Activated B cell treated with CpG ODN at 0.5 μM for 24 hours (primary cell): Measurements from ENCODE around the gene BTBD3. TPM values are rescaled to one million over a fixed set of nuclear protein-coding genes. Genes with fewer than 3 reads are reported as not detected.

Experiments used
- ATAC-seq: fragments of 200-7000 bp; cut with Tn5 transposase; one replicate; pipeline ENCODE4 v1.10.0; 2021; ENCODE audit warnings: low read depth, mild to moderate bottlenecking, moderate library complexity
- CTCF ChIA-PET: fragments of 350-600 bp; sonication (Branson Sonifier 250); formaldehyde crosslinking; loops from one replicate; lab custom pipeline; 2021; ENCODE audit warnings: antibody characterized with exemption; lab: Charles Lee
- POLR2A ChIA-PET: fragments of 350-600 bp; sonication (Branson Sonifier 250); formaldehyde crosslinking; loops from one replicate; lab custom pipeline; 2021; ENCODE audit warnings: antibody characterized with exemption; lab: Charles Lee
- DNase-seq: peaks from one replicate; pipeline ENCODE4 v3.0.0; 2022
- H3K27ac Mint-ChIP-seq: one replicate; pipeline ENCODE4 v1.8.0; 2020; ENCODE audit warnings: mixed read lengths
- H3K27me3 Mint-ChIP-seq: one replicate; pipeline ENCODE4 v1.8.0; 2021; ENCODE audit warnings: mixed read lengths
- H3K36me3 Mint-ChIP-seq: one replicate; pipeline ENCODE4 v1.8.0; 2021; ENCODE audit warnings: low read depth, mixed read lengths
- H3K4me1 Mint-ChIP-seq: one replicate; pipeline ENCODE4 v1.8.0; 2021; ENCODE audit warnings: mixed read lengths
- H3K4me3 Mint-ChIP-seq: one replicate; pipeline ENCODE4 v1.8.0; 2020; ENCODE audit warnings: mild to moderate bottlenecking, mixed read lengths
- H3K9me3 Mint-ChIP-seq: one replicate; pipeline ENCODE4 v1.8.0; 2020; ENCODE audit warnings: mixed read lengths
- intact Hi-C: fragments of 100-400 bp; cut with micrococcal nuclease; formaldehyde crosslinking; loops from one replicate; pipeline ENCODE4 v1.15.1; 2024
- total RNA-seq: library from RNA; stranded (reverse); gene quantifications from 2 replicates; pipeline ENCODE4 v1.2.3, GENCODE V29; 2022
- TF ChIP-seq, protein P1 (sequence below): fragments of 200-600 bp; IDR thresholded peaks from one replicate; pipeline ENCODE4 v1.8.0; 2022; ENCODE audit warnings: antibody characterized with exemption, mild to moderate bottlenecking

Gene BTBD3
- total RNA-seq, 1 donor from 2014 or later, result 1.6 TPM

DNA sequence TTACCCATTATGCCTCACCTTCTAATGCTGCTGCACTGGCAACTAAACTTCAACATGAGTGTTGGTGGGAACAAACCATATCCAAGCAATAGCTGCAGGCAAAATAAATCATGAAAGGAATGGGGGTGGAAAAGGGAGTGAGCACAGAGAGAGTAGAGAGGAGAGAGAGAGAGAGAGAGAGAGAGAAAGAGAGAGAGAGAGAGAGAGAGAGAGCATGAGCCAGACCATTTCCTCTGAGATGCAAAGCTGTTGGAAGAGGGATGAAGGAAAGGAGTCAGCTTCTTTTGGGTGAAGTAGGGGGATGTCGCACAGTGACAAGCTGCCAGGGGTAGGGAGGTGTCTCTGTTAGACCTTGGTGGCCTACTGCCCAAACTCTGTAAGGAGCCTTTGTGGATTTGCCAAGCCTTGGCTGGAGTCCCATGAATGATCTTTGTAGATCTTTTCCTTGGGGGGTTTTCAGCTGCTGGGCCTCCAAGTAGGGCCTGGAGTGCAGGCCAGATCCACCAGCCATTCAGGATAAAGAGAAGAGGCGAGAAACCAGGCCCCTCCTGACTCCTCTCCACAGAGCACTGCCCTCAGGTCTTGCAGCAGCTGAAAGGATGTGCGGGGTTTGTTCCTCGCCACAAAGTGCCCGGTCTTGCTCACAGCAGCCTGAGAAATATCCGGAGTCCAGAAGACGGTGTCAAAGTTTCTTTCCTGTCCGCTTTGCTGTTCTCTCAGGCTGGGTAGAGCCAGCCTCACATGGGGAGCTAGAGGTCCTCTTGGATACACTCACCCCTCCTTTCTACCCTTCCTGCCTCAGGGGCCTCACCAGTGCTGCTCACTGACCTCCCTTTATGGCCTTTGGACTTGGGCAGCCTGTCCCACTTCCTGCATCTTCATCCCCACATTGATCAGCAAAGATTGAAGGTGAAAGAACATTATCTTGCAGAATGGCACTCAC, 17.8 kb downstream of the BTBD3 start:
- Mint-ChIP-seq H3K9me3 (no peaks in the 10 kb centered on the region), H3K36me3 (no peaks in the 10 kb centered on the region), H3K27ac (no peak overlapping the region), H3K27me3 (no peaks in the 10 kb centered on the region), H3K4me1 (no peaks in the 10 kb centered on the region), H3K4me3 (no peak overlapping the region)
- ChIA-PET POLR2A (no interaction called here), CTCF (no interaction called here)
- ATAC-seq, result no peak
- TF ChIP-seq, protein P1, sequence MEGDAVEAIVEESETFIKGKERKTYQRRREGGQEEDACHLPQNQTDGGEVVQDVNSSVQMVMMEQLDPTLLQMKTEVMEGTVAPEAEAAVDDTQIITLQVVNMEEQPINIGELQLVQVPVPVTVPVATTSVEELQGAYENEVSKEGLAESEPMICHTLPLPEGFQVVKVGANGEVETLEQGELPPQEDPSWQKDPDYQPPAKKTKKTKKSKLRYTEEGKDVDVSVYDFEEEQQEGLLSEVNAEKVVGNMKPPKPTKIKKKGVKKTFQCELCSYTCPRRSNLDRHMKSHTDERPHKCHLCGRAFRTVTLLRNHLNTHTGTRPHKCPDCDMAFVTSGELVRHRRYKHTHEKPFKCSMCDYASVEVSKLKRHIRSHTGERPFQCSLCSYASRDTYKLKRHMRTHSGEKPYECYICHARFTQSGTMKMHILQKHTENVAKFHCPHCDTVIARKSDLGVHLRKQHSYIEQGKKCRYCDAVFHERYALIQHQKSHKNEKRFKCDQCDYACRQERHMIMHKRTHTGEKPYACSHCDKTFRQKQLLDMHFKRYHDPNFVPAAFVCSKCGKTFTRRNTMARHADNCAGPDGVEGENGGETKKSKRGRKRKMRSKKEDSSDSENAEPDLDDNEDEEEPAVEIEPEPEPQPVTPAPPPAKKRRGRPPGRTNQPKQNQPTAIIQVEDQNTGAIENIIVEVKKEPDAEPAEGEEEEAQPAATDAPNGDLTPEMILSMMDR, result no peak
- intact Hi-C loops, result no loop called here
- no peak for DNase-seq

DNA sequence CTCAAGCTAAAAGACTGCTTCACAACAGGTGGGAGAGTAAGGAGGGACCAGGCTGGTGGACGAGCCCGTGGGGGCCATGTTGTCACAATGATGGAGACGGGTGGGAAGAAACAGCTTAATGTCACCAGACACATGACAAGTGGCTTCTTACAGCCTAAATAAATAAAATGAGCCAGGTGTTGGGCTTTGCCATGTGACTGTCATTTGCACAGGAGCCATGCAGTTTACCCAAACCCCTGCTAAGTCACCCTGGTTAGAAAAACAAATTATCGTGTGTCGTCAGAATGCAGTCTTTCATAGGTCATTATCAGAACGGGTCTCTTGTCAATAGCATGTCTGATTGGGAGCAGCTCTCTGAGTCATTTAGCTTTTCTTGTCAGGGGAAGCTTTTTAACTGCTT, 18.5 kb downstream of the BTBD3 start:
- ChIA-PET CTCF (no interaction called here), POLR2A (no interaction called here)
- DNase-seq (no peak), ATAC-seq (no peak)
- TF ChIP-seq, protein P1, result no peak
- H3K36me3 Mint-ChIP-seq, result no peaks in the 10 kb centered on the region
- no peak overlapping the region for H3K4me3 Mint-ChIP-seq
- H3K9me3 Mint-ChIP-seq, result no peaks in the 10 kb centered on the region
- H3K27ac Mint-ChIP-seq, result no peak overlapping the region
- no peaks in the 10 kb centered on the region for H3K27me3 Mint-ChIP-seq
- intact Hi-C loops, result no loop called here
- H3K4me1 Mint-ChIP-seq, result no peaks in the 10 kb centered on the region

DNA sequence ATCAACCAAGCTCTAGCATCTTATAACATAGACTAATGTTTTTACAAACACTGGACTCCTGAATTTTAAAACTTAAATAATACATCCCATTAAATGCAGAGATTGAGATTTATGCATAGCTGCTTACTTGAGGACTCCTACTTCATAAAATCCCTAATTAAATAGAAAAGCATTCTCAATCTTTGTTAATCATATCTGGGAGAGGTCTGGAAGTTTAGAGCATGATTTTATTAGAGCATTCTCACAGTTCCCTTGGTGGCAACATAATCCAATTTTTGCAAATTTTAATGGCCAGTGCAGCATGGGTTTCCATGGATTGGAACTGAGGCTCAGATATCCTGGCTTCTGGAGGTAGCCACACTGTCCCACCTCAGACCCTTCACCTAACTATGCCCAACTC, 19.5 kb downstream of the BTBD3 start:
- H3K4me3 Mint-ChIP-seq, result no peak overlapping the region
- H3K36me3 Mint-ChIP-seq, result no peaks in the 10 kb centered on the region
- POLR2A ChIA-PET, result no interaction called here
- H3K27me3 Mint-ChIP-seq, result no peaks in the 10 kb centered on the region
- DNase-seq (no peak), ATAC-seq (no peak)
- intact Hi-C loops, result no loop called here
- no peaks in the 10 kb centered on the region for H3K9me3 Mint-ChIP-seq
- H3K4me1 Mint-ChIP-seq, result no peaks in the 10 kb centered on the region
- CTCF ChIA-PET, result no interaction called here
- TF ChIP-seq, protein P1, result no peak
- no peak overlapping the region for H3K27ac Mint-ChIP-seq

DNA sequence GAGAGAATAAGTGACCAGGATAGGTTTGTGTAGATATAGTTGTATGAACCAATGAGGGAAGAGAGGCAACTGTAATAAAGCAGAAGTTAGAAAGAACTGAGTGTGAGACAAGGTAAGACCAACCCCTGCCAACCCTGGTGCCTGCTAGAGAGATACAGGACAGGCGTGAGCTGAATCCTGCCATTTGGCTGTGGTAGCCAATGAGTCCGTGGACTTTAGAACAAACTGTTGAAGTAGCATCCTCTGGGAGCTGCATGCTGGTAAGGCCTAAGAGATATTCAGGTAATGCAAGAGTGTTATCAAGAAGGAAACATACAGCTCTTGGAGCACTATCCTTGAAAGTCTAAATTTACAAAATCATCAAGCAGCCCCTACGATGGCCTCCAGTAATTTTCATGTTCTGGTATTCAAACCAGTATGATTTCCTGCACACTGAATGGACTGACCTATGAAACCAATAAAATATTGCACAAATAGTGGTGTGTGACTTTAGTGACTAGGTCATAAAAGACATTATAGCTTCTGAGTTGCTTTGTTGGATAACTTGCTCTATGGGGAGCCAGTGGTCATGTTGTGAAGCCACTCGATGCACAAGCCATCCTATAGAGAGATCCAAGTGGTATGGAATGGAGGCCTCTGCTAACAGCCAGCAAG, 24.0 kb downstream of the BTBD3 start:
- DNase-seq (no peak), ATAC-seq (no peak)
- H3K27ac Mint-ChIP-seq, result no peak overlapping the region
- CTCF ChIA-PET, result no interaction called here
- H3K27me3 Mint-ChIP-seq, result no peaks in the 10 kb centered on the region
- H3K36me3 Mint-ChIP-seq, result no peaks in the 10 kb centered on the region
- no peaks in the 10 kb centered on the region for H3K9me3 Mint-ChIP-seq
- POLR2A ChIA-PET, result no interaction called here
- H3K4me3 Mint-ChIP-seq, result no peak overlapping the region
- intact Hi-C loops, result no loop called here
- TF ChIP-seq, protein P1, result no peak
- H3K4me1 Mint-ChIP-seq, result no peaks in the 10 kb centered on the region

DNA sequence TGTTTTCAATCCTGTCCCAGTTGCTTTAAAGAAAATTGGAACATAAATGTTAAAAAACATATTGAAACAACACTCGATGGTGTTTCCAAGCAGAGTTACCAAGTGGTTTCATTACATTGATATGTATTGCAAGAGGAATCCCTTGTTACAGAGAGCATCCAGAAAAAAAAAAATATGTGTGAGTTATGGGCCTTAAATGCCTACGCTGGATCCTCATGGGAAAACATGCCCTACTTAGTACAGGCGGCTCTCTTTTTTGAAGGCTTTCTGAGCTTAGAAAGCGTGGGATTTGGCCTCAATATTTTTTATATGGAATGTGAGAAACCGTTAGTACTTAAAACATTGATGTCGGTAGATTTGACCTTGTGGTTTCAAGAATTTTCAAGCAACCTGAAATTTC, 26.1 kb downstream of the BTBD3 start:
- TF ChIP-seq, protein P1, result no peak
- H3K9me3 Mint-ChIP-seq, result no peaks in the 10 kb centered on the region
- ATAC-seq (no peak), DNase-seq (no peak)
- intact Hi-C loops, result no loop called here
- H3K4me3 Mint-ChIP-seq, result no peak overlapping the region
- CTCF ChIA-PET, result no interaction called here
- no peaks in the 10 kb centered on the region for H3K36me3 Mint-ChIP-seq
- POLR2A ChIA-PET, result no interaction called here
- H3K27ac Mint-ChIP-seq, result no peak overlapping the region
- no peaks in the 10 kb centered on the region for H3K27me3 Mint-ChIP-seq
- no peaks in the 10 kb centered on the region for H3K4me1 Mint-ChIP-seq
